ENCODE data around the gene CHURC1.
A peak's percentile ranks its signal among the peaks of the same experiment; 100 is the strongest.

Gene CHURC1

DNA sequence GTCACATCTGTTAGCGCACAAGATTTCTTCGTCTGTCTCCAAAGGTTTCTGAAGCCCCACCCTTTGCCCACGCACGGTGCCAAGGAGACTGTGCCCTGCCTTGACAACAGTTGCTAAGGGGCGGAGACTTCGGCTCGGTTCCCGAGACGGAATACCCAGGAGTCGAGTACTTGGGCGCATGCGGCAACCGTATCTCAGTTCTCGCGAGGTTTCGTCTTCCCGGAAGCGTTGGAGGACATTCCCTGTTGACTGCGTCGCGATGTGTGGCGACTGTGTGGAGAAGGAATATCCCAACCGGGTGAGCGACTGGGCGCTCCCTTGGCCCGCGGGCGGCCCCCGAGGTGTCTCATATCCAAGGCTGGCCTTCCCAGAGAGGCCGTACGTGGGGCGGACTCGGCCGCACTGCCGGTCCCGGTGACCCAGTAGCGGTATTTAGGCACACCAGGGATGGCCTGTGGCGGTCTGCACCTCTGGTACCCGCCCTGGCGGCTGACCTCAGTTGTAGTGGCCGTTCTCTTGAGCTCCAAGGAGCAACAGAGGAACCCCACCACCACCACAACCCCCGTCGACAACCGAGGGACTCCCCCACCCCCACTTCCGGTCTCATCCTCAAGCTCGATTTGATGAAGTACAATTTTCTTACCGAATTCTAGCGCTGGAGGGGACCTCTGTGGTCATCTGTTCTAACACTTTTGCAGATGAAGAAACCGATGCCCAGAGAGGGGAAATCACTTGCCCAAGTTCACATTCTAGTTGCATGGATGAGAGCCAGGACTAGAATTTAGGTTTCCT, at the start of gene CHURC1:
TSS of gene CHURC1 (plus strand) at position 219 of the 792 bp plus-strand sequence. CDS start at position 260, 41 bp downstream.
- DNase-seq, result peak; percentile 99

DNA sequence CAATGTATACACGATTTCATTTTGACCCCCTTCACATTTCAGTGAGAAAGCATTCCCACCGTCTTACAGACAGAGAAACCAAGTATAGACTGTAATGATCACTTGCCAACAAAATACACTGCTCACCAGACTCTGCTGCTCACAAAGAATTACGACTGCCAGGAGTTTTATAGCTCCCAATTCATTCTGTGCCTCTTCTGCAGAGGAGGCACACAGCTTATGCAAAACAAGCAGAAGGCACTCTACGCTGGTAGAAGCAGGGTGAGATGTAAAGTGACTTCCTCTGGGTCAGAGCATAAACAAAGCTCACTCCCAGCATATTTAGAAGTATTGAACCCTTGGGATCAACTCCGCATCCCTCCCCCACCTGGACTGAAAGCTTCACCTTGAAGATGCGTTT, 49.1 kb upstream of the CHURC1 start:
- DNase-seq, result no peak

DNA sequence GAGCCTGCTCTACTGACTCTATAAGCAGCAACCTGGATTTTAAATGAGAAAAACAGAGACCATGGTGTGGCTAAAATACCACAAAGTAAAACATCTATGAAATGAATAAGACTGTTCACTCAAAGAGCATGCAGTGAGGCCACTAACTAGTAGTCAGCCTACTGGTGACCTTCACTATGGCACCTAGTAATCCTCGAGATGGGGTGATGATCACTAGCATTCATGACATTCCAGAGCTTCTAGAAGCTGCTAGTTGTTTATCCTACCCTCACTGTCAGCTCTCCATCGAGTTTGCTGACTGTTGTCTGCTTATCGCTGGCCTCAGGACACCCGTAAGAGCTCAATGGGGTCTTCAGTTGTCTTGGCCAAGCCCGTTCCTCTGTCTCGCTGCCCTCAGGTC, 48.3 kb upstream of the CHURC1 start:
- DNase-seq, result no peak

DNA sequence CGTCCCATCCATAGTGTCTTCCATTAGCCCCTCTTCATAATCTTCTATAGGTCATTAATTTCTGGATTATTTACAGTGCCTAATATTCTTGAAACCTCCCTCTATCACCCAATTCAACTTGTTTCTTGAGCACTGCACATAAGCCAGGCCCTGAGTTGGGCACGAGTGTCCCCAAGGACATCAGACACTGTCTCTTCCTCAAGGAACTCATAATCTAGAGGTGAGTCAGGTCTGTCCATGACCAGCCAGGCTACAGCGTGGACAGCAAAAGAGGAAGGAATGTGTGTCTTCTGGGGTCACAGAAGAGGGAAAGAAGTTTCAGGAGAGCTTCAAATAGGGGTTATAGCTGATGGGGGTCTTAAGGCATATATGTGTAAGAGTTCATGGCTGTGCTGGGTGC, 47.1 kb upstream of the CHURC1 start:
- DNase-seq, result no peak

DNA sequence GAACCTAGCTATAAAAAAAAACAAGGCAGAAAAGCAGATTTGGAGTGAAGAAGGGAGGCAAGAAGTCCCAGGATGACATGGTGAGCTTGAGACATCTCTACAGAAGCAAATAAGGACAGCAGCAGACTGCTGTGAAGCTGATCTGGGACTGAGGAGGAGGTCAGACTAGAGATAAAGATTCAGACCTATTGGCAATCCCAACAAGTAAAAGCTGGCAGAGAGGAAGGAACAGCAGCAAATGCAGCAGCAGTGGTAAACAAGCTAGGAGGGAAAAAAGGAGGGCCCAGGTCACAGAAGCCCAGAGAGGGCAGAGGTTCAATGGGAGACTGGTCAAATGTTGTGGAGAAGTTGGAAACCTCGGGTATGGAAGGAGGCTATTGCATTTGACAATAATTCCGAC, 45.9 kb upstream of the CHURC1 start:
- DNase-seq, result no peak

DNA sequence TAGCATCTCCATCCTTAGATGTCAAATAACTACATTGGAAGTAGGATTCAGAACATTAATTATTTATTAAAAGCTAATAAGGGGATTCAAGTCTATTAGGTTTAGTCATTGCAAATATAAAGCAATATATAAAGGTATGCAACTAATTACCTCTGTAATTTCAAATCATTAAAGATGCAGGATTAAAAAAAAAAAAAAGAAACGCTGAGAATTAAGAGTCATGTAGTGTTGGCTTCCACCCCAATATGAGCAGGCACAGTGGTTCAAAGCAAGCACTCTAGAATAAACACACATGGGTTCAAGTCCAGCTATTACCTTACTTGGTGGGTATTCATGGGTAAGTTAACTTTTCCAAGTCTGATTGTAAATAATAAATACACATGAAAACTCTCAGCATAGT, 45.4 kb upstream of the CHURC1 start:
- DNase-seq, result no peak

DNA sequence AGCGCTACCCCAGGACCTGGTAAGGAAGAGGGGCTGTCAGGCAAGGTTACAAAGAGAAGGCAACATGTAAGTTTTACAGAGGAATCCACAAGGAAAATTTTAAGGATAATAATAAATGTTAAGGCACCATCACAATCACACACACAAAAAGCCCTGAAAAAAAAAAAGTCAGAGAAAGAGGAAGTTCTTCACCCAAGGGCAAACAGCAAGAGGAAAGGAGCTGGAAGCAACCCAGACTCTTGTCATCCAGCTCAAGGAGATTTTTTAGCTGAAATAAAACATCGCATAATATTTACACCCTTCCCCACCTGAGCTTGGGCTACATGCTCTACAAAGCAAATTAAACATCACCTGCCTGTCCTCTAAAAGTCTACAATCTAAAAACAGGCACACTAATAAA, 44.1 kb upstream of the CHURC1 start:
- DNase-seq, result no peak

DNA sequence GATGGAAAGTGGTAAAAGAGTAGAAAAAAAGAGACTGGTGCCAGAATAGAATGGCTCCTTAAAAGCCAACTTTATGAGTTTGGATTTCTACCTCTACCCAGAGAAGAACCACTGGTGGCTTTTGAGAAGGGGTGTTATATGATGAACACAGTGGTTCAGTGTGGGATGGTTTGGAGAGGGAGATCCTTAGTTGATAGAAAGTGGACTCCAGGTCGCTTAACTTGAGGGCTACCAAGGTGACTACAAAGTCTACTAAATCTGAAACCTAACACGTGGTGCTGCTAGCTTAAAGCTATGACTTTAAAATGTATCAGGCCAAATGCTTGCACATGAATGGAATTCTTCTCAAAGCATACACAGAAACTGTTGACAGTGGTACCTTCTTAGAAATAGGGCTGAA, 42.9 kb upstream of the CHURC1 start:
- no peak for DNase-seq

DNA sequence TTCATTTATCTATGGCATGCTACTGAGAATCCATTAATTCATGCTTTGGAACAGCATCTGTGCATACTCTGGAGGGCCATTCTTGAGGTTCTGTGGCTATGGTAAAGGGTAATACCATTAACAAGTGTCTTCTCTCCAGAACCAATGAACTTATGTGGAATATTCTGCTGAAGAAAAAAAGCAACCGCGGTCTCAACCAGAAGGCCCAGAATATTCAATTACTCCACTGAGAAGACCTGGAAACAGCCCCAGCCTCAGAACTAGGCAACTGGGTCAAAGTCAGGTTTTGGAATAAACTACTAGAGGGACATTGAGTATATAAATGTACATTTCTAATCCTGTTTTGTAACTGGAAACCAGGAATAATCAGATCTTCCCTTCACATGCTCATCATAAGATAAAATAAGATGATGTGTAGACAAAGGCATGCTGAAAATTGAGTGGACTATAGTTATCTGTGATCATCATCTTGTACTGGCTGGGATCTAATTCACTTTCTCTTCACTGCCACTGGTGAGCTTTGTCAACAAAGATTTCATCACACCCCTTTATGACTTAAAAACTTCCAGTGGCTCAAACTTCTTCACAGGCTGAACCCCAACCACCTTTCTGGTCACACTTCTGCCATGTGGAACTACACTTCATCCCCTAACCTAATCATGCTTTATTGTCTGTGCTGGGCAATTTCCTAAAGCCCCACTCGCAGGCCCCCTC, 40.6 kb upstream of the CHURC1 start:
- no peak for DNase-seq

DNA sequence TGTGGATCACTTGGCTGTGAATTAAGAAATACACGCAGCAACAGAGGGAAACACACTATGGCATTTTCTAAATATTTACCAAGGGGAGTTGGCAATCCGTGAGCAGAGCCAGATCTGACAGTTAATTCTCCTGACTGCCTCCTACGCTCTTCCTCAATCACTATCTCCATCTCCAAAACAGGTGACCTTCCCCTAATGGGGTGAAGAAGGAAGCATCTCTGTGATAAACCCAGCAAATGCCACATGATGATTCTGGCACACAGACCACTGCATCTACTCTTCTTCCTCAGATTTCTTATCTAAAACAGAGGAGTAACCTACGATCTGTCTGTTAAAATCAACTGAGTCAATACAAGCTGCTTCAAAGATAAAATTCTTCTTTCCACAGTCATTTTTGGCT, 38.9 kb upstream of the CHURC1 start:
- no peak for DNase-seq

DNA sequence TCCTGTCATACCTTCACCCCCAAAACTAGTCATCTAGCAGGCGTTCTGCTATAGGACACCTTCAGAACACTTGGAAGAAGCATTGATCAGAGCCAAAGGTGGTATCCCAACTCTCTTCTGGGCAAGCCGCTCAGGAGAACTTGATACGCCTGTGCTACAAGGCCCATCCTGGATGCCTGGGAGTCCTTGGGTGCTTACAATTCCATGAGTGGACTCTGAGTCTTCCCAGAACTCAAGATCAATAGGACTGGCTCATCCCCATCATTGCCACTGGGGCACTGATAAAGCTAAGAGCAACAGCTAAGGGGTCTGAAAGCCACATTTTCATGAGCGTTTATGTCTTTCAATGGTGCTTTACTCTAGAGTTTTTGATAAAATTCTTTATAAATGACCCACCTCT, 36.4 kb upstream of the CHURC1 start:
- no peak for DNase-seq

DNA sequence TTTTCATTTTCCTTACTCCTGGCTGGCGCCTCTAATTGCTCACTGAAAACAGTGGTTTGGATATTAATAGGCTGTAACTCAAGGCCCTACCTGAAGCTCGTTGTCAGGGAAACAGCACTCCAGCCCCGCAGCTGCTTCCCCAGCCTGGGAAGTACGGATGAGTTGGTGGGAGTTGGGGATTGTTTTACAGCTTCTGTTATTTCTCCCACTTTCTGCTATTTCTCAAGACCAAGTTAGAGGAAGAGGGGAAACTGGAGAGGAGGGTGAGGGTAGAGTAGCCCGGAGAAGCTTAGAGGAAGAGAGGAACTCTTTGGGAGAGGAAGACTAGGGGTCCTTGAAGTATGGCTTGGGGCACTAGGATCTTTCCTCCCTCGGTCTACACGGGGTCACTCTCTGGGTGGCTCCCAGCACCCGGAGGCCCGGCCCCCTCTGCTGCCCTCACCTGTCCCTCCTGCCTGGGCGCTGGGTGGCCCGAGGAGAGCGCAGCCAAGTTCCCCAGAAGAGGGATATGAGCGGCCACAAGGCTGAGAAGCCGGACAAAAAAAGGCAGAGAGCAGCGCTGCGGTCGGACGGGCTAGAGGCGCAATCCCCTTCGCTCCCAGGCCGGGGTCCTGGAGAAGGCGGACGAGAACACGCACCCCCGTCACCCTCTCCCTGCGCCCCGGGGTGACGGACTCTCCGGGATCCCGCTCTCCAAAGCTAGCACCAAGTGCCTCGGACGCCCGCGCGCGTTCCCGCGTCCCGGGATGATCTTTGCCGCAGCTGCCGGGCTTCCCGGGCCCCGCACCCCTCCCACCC, 35.2 kb upstream of the CHURC1 start:
- no peak for DNase-seq

DNA sequence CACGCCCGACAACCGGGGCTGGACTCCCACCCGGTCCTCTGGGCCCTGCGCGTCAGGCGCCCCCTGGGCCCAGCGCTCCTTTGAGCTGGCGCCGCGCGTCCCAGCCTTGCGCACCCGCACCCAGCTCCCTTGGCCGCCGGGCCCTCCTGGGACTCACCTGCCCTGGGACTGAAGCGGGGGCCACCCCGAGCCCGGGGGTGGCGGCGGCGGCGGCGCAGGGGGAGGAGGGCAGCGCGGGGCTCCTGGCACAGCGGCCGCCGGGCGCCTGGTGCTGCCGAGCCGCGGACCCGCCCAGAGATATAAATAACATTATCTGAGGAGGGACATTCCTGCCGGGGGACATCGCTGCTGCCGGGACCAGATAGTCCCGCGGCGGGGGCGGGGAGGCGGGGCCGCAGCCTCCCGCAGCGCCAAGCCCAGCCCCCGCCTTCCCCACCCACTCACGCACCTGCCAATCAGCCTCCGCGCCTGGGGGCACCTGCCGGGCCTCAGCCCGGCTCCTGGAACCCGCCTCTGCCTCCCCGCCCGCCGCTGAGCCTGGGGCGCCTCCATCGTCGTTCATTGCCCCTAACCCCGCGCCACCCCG, 34.5 kb upstream of the CHURC1 start, which contains the start of gene SPTB:
TSS of gene SPTB (minus strand) at position 273 of the 586 bp plus-strand sequence. CDS start 56,813 bp downstream, outside the sequence.
- DNase-seq, result peak; percentile 83

DNA sequence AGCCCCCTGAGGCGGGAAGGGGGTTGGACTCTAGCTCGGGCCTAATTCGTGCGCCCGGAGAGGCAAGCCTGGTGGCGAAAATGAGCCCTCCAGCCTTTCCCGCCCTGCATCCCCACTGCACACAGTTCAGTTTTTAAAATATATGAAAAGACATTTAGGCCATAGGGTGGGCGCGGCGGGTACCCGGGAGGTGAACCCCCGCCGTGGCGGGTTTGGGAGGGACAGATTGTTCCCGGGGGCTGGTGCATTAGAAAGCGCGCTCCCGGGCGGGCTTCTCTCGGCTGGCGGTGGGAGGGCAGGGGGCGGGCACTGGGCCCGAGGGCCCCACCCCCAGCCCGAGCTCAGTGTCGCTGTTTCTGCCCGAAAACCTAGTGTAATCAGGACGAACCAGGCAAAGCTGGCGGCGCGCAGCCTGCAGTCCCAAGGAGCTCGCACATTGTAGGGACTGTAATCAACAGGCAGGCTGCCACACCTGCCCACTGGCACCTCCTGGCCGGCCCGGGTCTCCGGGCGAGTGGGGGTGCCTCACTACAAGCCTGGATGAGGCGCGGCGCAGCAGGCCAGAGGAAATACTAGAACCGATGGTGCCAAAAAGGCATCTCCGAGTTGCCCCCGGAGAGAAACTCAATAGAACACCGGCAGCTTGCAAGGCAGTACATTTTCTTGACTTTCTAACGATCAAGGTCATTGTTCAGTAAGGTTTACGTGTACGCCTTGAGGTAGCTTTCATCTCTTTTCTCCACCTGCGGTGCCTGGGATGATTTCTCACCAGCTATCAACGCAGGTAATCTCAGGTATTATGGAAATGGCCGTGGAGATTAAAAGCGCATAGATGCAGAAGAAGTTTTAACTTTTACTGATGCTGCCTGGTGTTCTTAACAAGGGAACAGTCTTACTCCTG, 33.8 kb upstream of the CHURC1 start:
- peak; percentile 80 for DNase-seq

DNA sequence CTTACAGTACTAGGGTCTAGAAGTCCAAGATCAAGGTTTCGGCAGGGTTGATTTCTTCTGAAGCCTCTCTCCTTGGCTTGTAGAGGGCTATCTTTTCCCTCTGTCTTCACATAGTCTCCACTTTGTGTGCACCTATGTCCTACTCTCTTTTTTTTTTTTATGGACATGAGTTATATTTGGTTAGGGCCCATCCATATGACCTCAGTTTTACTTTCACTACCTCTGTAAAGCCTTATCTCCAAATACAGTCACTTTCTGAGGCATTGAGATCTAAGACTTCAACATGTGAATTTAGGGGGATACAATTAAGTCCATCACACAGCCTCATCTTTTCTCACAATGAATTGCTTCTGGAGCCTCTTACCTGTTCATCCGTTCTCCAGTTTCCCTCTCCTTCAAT, 28.7 kb upstream of the CHURC1 start:
- no peak for DNase-seq

DNA sequence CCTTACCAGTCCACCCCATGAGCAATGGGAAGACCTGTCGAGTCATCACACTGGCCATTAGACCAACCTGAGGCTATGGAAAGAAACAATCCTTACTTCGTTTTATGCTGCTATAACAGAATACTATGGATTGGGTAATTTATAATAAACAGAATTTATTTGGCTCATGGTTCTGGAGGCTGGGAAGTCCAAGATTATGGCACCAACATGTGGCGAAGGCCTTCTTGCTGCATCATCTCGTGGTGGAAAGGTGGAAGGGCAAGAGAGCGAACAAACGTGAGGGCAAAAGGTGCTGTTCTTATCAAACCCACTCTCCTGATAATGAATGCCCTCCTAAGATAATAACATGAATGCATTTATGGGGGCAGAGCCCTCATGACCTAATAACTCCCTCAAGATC, 24.9 kb upstream of the CHURC1 start:
- no peak for DNase-seq

DNA sequence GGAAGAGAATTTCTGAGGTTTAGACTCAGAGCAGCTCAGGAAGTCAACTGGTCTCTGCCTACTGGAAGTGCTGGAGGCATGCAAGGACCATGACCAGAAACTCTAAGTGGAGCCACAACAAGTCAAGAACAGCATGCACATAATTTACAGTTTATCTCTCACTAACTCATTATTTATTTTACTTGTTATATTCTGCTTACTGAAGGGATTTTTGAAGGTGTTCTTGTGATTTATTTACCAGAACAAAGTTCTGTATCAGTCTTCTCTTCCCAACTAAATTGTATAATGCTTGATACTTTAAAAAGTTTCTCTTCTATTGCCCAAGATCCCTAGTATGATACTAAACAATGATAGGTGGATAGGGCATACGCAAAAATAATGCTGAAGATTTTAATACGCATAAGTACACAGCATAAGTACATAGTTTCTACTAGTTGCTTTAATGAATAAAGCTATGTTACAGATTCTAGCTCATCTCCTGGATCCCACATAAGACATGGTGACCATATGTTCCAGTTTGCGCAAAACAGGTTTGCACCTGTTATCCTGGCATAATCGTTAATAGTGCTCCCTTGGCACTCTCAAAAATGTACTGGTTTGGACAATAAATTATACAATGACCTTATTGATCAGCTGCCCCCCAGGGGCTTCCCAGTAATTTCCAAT, 22.9 kb upstream of the CHURC1 start:
- DNase-seq, result no peak

DNA sequence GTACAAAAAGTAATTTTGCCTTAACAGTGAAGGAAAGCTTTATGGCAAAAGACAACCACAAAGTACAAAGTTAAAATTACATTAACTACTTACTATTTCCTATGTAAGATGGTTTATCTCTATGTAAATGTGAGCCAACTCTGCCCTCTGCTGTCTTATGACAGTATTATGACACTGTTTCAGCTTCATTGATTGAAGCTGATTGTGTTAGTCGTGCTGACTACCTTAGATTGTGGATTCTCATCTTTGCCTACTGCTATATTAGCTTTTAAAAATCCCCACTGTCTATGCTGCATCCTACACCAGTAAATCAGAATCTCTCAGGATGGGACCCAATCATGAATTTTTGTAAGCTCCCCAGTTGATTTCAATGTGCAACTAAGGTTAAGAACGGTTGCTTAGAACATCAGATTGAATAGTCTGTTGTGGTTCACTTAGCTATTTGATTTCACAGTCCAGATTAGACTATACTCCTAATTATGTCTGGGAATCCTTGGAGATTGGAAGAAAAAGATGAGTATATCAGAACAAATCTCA, 22.3 kb upstream of the CHURC1 start:
- peak; percentile 22 for DNase-seq

DNA sequence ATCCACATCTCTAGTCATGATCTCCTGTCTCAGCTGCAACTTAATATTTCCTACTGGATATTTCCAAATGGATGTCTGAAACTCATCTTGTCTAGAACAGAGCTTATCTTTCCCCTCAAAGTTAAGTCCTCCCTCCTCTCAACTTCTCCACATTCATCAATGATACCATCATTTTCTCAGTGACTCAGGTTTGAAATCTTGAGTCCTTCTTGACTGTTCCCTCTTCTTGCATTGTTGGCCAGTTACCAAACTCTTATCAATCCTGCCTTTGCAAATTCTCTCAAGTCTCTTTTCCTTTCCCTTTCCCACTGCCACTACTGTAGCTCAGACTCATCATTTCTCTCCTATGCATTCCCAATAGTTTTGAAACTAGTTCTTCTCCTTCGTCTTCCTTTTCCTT, 14.3 kb upstream of the CHURC1 start:
- DNase-seq, result no peak

DNA sequence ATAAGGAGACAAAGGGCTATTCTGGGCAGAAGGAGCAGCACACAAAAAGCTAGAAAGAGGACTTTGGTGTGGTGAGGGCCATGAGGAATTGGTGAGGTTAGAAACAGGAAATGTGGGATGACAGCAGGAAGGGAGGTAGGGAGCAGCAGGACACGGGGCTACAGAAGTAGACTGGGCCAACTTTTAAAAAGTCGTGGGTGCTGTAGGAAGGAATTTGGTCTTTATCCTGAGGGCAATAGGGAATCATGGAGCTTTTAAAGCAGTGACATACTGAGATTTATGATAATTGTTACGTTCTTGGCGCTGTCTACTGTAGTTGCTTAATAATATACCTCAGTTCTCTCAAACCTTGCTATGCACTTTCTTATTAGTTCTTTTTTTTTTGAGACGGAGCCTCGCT, 8.2 kb upstream of the CHURC1 start:
- DNase-seq, result no peak

DNA sequence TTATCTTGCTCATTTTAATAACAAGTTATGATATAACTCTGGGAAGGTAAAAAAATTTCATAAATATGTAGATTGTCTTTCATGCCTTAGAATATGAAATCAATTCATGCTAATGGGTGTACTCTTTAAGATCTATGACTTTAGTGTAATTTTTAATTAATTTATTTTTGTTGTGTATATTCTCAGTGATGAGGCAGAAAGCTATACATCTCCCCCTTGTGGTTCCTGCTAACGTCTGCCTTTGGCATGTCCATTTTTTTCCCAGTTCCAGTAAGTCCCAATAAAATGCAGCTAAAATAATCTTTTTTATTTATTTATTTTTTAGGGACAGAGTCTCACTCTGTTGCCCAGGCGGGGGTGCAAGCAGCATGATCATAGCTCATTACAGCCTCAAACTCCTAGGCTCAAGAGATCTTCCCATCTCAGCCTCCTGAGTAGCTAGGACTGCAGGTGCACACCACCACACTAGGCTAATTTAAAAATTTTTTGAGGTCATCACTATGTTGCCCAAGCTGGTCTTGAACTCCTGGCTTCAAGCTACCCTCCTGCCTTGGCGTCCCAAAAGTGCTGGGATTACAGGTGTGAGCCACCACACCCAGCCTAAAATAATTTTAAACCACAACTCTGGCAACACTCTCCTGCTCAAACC, 3.3 kb upstream of the CHURC1 start:
- no peak for DNase-seq

Measured in stimulated activated CD4-positive, alpha-beta T cell treated with anti-CD3 and anti-CD28 coated beads, Interleukin-15, amount 100 ng/mL, for 24 hours (primary cell).